Inflammatory macrophage treated with lipopolysaccharide for 1 hour (primary cell): ENCODE data around the gene EFR3B.

Experiments used
- DNase-seq, 2 donors: peaks; one replicate each; pipeline ENCODE4 v3.0.0-alpha.2; 2020 to 2022

The EFR3B gene

GRCh38 chr2:25190536-25190935 is 148.7 kb downstream of the EFR3B start:
- DNase-seq: no peak

GRCh38 chr2:25194576-25195122 is 152.8 kb downstream of the EFR3B start:
- DNase-seq: no peak

GRCh38 chr2:25197336-25198208 is 155.7 kb downstream of the EFR3B start:
- no peak for DNase-seq

DNA sequence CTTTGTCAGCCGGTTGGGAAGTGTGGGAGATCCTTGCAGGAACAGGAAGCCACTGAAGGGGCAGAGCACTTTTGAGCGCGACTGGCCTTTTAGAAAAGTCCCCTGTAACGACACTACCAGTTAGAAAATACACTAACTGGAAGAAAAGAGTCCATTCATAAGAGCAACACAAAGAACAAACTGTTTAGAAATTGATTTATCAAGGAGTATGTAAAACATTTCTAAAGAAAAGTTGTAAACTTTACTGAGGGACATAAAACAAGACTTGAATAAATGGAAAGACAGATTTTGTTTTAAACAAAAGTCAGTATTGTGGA is 156.3 kb downstream of the EFR3B start:
- DNase-seq: peak in 1 of 2 donors; percentile 5

DNA sequence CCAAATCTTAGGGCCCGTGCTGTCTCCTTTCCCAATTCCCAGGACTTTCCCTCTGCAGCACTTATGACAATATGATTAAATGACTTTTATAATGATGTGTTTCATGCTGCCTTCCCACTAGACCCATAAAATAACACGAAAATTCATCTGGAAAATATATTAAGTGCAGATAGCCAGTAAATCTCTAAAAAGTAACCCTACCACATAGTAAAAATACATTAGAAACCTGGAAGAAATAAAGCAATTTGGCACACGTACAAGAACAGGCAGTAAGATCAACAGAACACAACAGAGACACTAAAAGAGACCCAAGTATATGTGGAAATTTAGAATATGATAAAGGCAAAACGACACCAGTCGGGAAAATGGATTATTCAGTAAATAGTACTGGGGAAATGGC is 156.7 kb downstream of the EFR3B start:
- no peak for DNase-seq

DNA sequence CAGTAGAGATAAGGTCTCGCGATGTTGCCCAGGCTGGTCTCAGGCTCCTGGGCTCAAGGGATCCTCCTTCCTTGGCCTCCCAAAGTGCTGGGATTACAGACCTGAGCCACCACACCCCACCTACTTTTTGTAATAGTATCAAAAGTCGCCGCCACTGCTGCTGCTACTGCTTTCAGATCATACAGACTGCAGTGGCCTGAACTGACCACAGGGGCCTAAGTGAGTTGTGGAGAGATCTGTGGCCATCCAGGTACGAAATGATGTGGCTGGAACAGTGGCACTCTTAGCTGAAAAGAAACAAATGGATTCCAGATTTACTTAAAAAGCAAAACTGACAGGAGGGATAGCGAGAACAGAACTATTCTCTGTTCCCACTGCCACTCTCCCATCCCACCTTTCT is 159.4 kb downstream of the EFR3B start:
- DNase-seq: no peak

DNA sequence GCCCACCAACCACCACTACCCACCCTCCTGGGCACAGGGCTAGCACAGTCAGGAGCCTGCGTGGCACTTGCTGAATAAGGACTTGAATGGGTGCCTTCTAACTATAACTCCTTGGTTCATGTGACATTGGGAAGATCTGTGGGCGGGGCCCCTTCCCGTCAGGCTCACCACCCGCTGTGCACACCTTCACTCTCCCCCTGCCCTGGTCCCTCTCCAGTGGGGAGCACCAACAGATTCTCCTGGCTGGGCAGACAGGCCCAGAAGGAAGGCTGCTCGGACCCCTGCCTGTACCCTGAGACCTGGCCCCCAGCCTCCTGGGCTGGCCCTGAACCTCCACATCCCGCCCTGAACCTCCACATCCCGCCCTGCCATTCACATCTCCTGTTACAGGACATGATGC is 159.9 kb downstream of the EFR3B start:
- no peak for DNase-seq

DNA sequence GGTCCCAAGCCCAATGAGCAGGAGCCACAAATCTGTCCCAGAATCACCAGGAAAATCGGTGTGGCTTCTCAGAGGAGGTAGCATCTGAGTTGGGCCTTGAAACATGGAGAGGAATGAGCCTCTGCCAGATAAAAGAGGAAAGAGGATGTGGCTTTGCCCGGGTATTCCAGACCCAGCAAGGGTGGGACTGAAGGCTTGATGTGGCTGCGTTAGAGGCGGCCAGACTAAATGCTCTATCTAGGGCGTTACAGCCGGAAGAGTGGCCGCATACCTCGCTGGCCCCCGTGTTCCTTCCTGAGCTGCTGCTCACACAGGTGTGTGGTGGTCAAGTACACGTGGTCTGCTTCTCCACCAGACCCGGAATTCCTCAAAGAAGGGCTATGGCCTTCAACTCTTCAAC is 160.4 kb downstream of the EFR3B start:
- peak; percentile 18 to 46 for DNase-seq

DNA sequence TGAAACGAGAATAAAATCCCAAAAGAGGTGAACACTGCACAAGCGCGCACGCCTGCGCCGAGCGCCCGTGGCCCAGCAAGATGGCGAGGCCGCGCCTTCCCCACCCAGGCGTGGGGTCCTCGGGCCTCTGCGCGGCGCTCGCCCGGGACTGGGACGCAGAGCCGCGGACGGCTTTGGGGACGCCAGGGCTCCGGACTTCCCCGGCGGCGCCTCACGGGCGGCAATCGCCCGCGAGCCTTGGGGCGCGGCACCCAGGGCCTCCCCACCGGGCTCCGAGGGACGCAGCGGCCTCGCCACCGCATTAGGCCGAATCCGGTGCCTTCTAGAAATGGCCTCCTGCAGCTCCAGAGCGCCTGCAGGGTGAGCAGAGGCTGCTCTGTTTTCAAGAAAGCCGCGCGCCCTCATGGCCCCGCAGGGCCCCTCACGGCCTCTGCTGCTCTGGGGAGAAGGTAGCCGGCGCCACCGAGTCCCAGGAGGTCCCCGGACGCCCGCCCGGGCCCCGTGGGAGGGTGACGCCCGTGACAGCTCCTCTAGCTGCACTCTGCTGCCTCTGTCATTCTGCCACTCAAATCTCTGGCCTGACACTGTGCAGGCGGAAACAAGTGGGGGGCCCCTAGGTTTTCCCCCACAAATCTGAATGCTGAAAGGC is 162.4 kb downstream of the EFR3B start:
- no peak for DNase-seq

GRCh38 chr2:25207078-25207545 is 165.2 kb downstream of the EFR3B start:
- peak; percentile 49 to 67 for DNase-seq
